Right lobe of liver (tissue), 6 donors: ENCODE measurements around the gene ERC2. TPM values are rescaled to one million over a fixed set of nuclear protein-coding genes. Genes with fewer than 3 reads are reported as not detected.

ENCODE experiments used
- ATAC-seq, 4 donors: fragments of 200-7000 bp; cut with Tn5 transposase; one replicate each; pipeline ENCODE4 v1.9.1; 2020; ENCODE audit warnings: mild to moderate bottlenecking in 4 of 4, moderate library complexity in 4 of 4
- DNase-seq, 3 donors: peaks; one replicate each; pipeline ENCODE4 v3.0.0-alpha.2; 2020
- H3K27ac ChIP-seq, 3 donors: fragments of 200-600 bp; one replicate each; pipeline ENCODE4 v1.8.0; 2022
- H3K27me3 ChIP-seq, 2 donors: fragments of 200-600 bp; one replicate each; pipeline ENCODE4 v1.8.0; 2022
- H3K36me3 ChIP-seq, 4 donors: fragments of 200-600 bp; sonication (generic) in 1 of 4; one replicate each; pipeline versions ENCODE4 v1.5.1 to v1.8.0; 2017 to 2022; ENCODE audit warnings: control low read depth in 1 of 4
- H3K4me1 ChIP-seq, 4 donors: fragments of 200-600 bp; sonication (generic) in 1 of 4; one replicate each; pipeline versions ENCODE4 v1.5.1 to v1.8.0; 2017 to 2022; ENCODE audit warnings: control low read depth in 1 of 4
- H3K4me3 ChIP-seq, 3 donors: fragments of 200-600 bp; one replicate each; pipeline ENCODE4 v1.8.0; 2022
- H3K9me3 ChIP-seq, 4 donors: fragments of 200-600 bp; sonication (generic) in 1 of 4; one replicate each; pipeline versions ENCODE4 v1.5.1 to v1.8.0; 2017 to 2022; ENCODE audit warnings: control low read depth in 1 of 4
- CTCF ChIP-seq, 4 donors: fragments of 200-600 bp in 3 of 4; fragments of 450-650 bp in 1 of 4; IDR thresholded peaks; one replicate each; pipeline versions ENCODE4 v1.5.1 to v1.8.0; 2016 to 2022; ENCODE audit warnings: antibody characterized with exemption in 4 of 4, mild to moderate bottlenecking in 2 of 4
- POLR2A ChIP-seq: fragments of 450-650 bp; IDR thresholded peaks from one replicate; pipeline ENCODE4 v1.6.1; 2017; ENCODE audit warnings: antibody characterized with exemption, mild to moderate bottlenecking
- whole genome bisulfite sequencing: methylation state at CpG from one replicate; pipeline ENCODE4 v1.1.6; 2018; ENCODE audit warnings: low coverage, low lambda C conversion rate; ENCODE audit not compliant: insufficient coverage; ENCODE audit errors: missing lambda C conversion rate; 5-methylcytosine and 5-hydroxymethylcytosine counted together
- intact Hi-C, 2 donors: fragments of 100-400 bp; cut with DNase I; formaldehyde crosslinking; loops; one replicate each; pipeline versions ENCODE4 v1.11.2 to v1.14.1; 2022
- total RNA-seq, 6 experiments: library from RNA; depleted of rRNA in 2 of 6; stranded (reverse); fragments of >200 nt in 2 of 6; fragmentation: NEBNext Ultra II Directional in 3 of 6; extraction: Animal tissue kit (Norgen Biotek cat#: 25700) in 3 of 6; gene quantifications; one replicate each; pipeline versions ENCODE4 v1.1.0 to v1.2.4, GENCODE V29; 2016 to 2023
- donor health status: DM: no; HTN: yes; CAD: no.
- donor health status: DM: no; HTN: no; CAD: no.
- donor health status: DM: no; HTN: no; CAD: no.
- donor health status: DM: no; HTN: yes; CAD: no.
- donor health status: DM: no; HTN: yes; CAD: no.

The ERC2 gene
- total RNA-seq, 6 experiments from 2014 or later = not detected

GRCh38 chr3:55531321-55531720 is 936.9 kb downstream of the ERC2 start:
- ATAC-seq = no peak
- Histone ChIP-seq H3K36me3 (no peaks in the 10 kb centered on the region), H3K27ac (no peak overlapping the region), H3K4me3 (no peak overlapping the region), H3K4me1 (peaks cover 0 to 18% (median 6%) of the 10 kb centered on the region in 4 donors), H3K9me3 (no peaks in the 10 kb centered on the region), H3K27me3 (no peaks in the 10 kb centered on the region)
- no peak for TF ChIP-seq POLR2A
- no peak for DNase-seq
- 57% methylated on average over 1 of the region's 1 CpG for WGBS
- intact Hi-C loops = no loop called here

GRCh38 chr3:55527361-55527760 is 940.9 kb downstream of the ERC2 start:
- H3K4me1 ChIP-seq = peaks cover 0 to 32% (median 8%) of the 10 kb centered on the region in 4 donors
- no peaks in the 10 kb centered on the region for H3K9me3 ChIP-seq
- no peak for TF ChIP-seq POLR2A
- no peak for TF ChIP-seq CTCF (IDR thresholded peaks at IDR 0.05)
- DNase-seq = no peak
- ATAC-seq = peak in 2 of 4 donors; percentile 22 to 35
- H3K27ac ChIP-seq = peak overlapping the region in 1 of 3 donors; percentile 56
- 61% methylated on average over 4 of the region's 4 CpGs for WGBS
- no peaks in the 10 kb centered on the region for H3K27me3 ChIP-seq
- no peak overlapping the region for H3K4me3 ChIP-seq
- no peaks in the 10 kb centered on the region for H3K36me3 ChIP-seq
- intact Hi-C loops = no loop called here

GRCh38 chr3:55526332-55527030 is 941.8 kb downstream of the ERC2 start:
- DNase-seq (peak; percentile 63 to 85 (median 85)), ATAC-seq (peak; percentile 86 to 96 (median 91))
- Histone ChIP-seq H3K9me3 (no peaks in the 10 kb centered on the region), H3K27me3 (no peaks in the 10 kb centered on the region), H3K4me1 (peaks cover 0 to 40% (median 11%) of the 10 kb centered on the region in 4 donors), H3K36me3 (no peaks in the 10 kb centered on the region), H3K27ac (peak overlapping the region in 2 of 3 donors; percentile 7 to 56), H3K4me3 (no peak overlapping the region)
- intact Hi-C loops = no loop called here
- WGBS = 37% methylated on average over 4 of the region's 10 CpGs
- TF ChIP-seq POLR2A (no peak), CTCF (IDR thresholded peaks at IDR 0.05) (no peak)

GRCh38 chr3:55525436-55525835 is 942.8 kb downstream of the ERC2 start:
- ATAC-seq = peak in 1 of 4 donors; percentile 14

More at GRCh38 chr3:55525436-55525835, 942.8 kb downstream of the ERC2 start:
- peaks cover 0 to 45% (median 14%) of the 10 kb centered on the region in 4 donors for H3K4me1 ChIP-seq
- no peaks in the 10 kb centered on the region for H3K9me3 ChIP-seq
- WGBS = 36% methylated on average over 3 of the region's 3 CpGs
- TF ChIP-seq CTCF (IDR thresholded peaks at IDR 0.05) = no peak
- no peak for TF ChIP-seq POLR2A
- intact Hi-C loops = no loop called here
- no peaks in the 10 kb centered on the region for H3K27me3 ChIP-seq
- DNase-seq = no peak
- no peak overlapping the region for H3K4me3 ChIP-seq
- H3K27ac ChIP-seq = peak overlapping the region in 1 of 3 donors; percentile 35
- H3K36me3 ChIP-seq = no peaks in the 10 kb centered on the region
